ENCODE data around the gene SERTAD4. TPM values are rescaled to one million over a fixed set of nuclear protein-coding genes. Genes with fewer than 3 reads are reported as not detected.

Gene SERTAD4
- total and polyA plus RNA-seq, 4 donors = under 0.01 to 0.02 (median under 0.01) TPM; not detected in 1

GRCh38 chr1:210269981-210270380 lies 37.4 kb downstream of the SERTAD4 start:
- no peak overlapping the region for H3K27ac ChIP-seq (ENCODE audit: low read depth in 1 of 2, low read length in 2 of 2)
- WGBS = 80% methylated on average over 4 of the region's 4 CpGs
- no peaks in the 10 kb centered on the region for H3K4me1 ChIP-seq (ENCODE audit: control insufficient read depth in 4 of 4, insufficient read depth in 4 of 4, low read length in 3 of 4)
- H3K27me3 ChIP-seq (ENCODE audit: control insufficient read depth in 4 of 4, insufficient read depth in 4 of 4, low read length in 3 of 4) = peaks cover 0 to 4% (median 1%) of the 10 kb centered on the region in 4 donors
- no peak for TF ChIP-seq RAD21 (IDR thresholded peaks at IDR 0.05)
- TF ChIP-seq EGR1 (IDR thresholded peaks at IDR 0.05; ENCODE audit: low read depth in 2 of 2) = no peak
- no peak for TF ChIP-seq FOXA1 (IDR thresholded peaks at IDR 0.05)
- TF ChIP-seq YY1 (IDR thresholded peaks at IDR 0.05) = no peak
- TF ChIP-seq ZBTB33 (IDR thresholded peaks at IDR 0.05) = no peak
- no peak for TF ChIP-seq CTCF (IDR thresholded peaks at IDR 0.05; ENCODE audit: low read depth, low read length, missing input control)
- H3K36me3 ChIP-seq (ENCODE audit: control insufficient read depth in 4 of 4, insufficient read depth in 3 of 4, low read depth in 1 of 4, low read length in 3 of 4) = no peaks in the 10 kb centered on the region
- DNase-seq (ENCODE audit: low spot score) = no peak
- no peak overlapping the region for H3K9ac ChIP-seq (ENCODE audit: low read depth in 1 of 2, low read length in 2 of 2)
- H3K4me3 ChIP-seq (ENCODE audit: low read depth in 1 of 3, low read length in 3 of 3) = no peak overlapping the region
- H3K9me3 ChIP-seq (ENCODE audit: control insufficient read depth in 4 of 4, low read length in 3 of 4) = no peaks in the 10 kb centered on the region

GRCh38 chr1:210272666-210273065 lies 40.1 kb downstream of the SERTAD4 start:
- no peak for TF ChIP-seq RXRA (IDR thresholded peaks at IDR 0.05)
- no peak for TF ChIP-seq ATF3 (IDR thresholded peaks at IDR 0.05)
- TF ChIP-seq JUND (IDR thresholded peaks at IDR 0.05) = no peak
- 37% methylated on average over 6 of the region's 6 CpGs for WGBS
- Histone ChIP-seq H3K27me3 (ENCODE audit: control insufficient read depth in 4 of 4, insufficient read depth in 4 of 4, low read length in 3 of 4) (peaks cover 0 to 4% (median 1%) of the 10 kb centered on the region in 4 donors), H3K4me3 (ENCODE audit: low read depth in 1 of 3, low read length in 3 of 3) (no peak overlapping the region), H3K36me3 (ENCODE audit: control insufficient read depth in 4 of 4, insufficient read depth in 3 of 4, low read depth in 1 of 4, low read length in 3 of 4) (no peaks in the 10 kb centered on the region), H3K27ac (ENCODE audit: low read depth in 1 of 2, low read length in 2 of 2) (no peak overlapping the region), H3K9ac (ENCODE audit: low read depth in 1 of 2, low read length in 2 of 2) (no peak overlapping the region), H3K9me3 (ENCODE audit: control insufficient read depth in 4 of 4, low read length in 3 of 4) (no peaks in the 10 kb centered on the region), H3K4me1 (ENCODE audit: control insufficient read depth in 4 of 4, insufficient read depth in 4 of 4, low read length in 3 of 4) (no peaks in the 10 kb centered on the region)
- no peak for DNase-seq (ENCODE audit: low spot score)

GRCh38 chr1:210280221-210280620 lies 47.6 kb downstream of the SERTAD4 start:
- 63% methylated on average over 5 of the region's 5 CpGs for WGBS
- H3K27me3 ChIP-seq (ENCODE audit: control insufficient read depth in 4 of 4, insufficient read depth in 4 of 4, low read length in 3 of 4) = no peaks in the 10 kb centered on the region
- H3K4me1 ChIP-seq (ENCODE audit: control insufficient read depth in 4 of 4, insufficient read depth in 4 of 4, low read length in 3 of 4) = no peaks in the 10 kb centered on the region
- H3K4me3 ChIP-seq (ENCODE audit: low read depth in 1 of 3, low read length in 3 of 3) = no peak overlapping the region
- H3K9ac ChIP-seq (ENCODE audit: low read depth in 1 of 2, low read length in 2 of 2) = no peak overlapping the region
- no peak for DNase-seq (ENCODE audit: low spot score)
- peaks cover 14 to 21% (median 17%) of the 10 kb centered on the region in 4 donors for H3K9me3 ChIP-seq (ENCODE audit: control insufficient read depth in 4 of 4, low read length in 3 of 4)
- TF ChIP-seq RAD21 (IDR thresholded peaks at IDR 0.05) (no peak), ATF3 (IDR thresholded peaks at IDR 0.05) (no peak), YY1 (IDR thresholded peaks at IDR 0.05) (no peak), REST (IDR thresholded peaks at IDR 0.05) (no peak), HNF4G (IDR thresholded peaks at IDR 0.05) (no peak), GABPA (IDR thresholded peaks at IDR 0.05 in 1 of 2, conservative IDR thresholded peaks at IDR 0.05 in 1 of 2) (no peak), MAX (IDR thresholded peaks at IDR 0.05) (no peak), NR2F2 (IDR thresholded peaks at IDR 0.05) (no peak), JUND (IDR thresholded peaks at IDR 0.05) (no peak)
- H3K36me3 ChIP-seq (ENCODE audit: control insufficient read depth in 4 of 4, insufficient read depth in 3 of 4, low read depth in 1 of 4, low read length in 3 of 4) = no peaks in the 10 kb centered on the region
- H3K27ac ChIP-seq (ENCODE audit: low read depth in 1 of 2, low read length in 2 of 2) = no peak overlapping the region
